ENCODE measurements around the gene ZDHHC14. TPM values are rescaled to one million over a fixed set of nuclear protein-coding genes. Genes with fewer than 3 reads are reported as not detected.

Gene ZDHHC14
- total RNA-seq, 4 donors from 2014 or later = 6.2 to 20.6 (median 15.1) TPM

DNA sequence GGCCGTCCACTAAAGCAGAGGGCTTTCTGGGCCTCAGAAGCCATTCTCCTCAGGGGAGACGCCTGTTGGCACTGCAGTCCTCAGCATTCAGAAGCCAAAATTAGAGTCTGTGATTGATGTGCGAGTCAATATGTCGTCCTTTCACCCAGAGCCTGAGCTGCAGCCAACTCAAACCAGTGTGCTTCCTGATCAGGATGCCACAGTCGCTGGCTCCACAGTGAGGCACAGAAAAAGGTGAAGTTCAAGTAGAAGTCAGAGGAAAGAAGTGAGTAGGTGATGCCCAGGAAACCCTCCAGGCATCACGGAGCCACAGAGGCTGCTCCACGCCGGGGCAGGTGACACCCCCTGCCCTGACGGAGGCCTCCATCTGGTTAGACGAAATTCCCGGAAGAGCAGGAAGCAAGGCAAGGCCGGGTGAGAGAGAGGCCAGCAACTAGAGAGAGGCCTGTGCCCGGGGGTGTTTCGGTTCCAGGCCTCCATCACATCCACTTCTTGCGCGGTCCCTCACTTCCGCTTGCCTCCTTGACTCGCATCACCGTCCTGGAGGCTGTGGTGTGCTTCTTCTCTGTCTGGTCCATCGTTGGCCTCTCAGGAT lies 264.3 kb downstream of the ZDHHC14 start:
- no peak for TF ChIP-seq POLR2A (IDR thresholded peaks at IDR 0.05)
- TF ChIP-seq, protein P1, sequence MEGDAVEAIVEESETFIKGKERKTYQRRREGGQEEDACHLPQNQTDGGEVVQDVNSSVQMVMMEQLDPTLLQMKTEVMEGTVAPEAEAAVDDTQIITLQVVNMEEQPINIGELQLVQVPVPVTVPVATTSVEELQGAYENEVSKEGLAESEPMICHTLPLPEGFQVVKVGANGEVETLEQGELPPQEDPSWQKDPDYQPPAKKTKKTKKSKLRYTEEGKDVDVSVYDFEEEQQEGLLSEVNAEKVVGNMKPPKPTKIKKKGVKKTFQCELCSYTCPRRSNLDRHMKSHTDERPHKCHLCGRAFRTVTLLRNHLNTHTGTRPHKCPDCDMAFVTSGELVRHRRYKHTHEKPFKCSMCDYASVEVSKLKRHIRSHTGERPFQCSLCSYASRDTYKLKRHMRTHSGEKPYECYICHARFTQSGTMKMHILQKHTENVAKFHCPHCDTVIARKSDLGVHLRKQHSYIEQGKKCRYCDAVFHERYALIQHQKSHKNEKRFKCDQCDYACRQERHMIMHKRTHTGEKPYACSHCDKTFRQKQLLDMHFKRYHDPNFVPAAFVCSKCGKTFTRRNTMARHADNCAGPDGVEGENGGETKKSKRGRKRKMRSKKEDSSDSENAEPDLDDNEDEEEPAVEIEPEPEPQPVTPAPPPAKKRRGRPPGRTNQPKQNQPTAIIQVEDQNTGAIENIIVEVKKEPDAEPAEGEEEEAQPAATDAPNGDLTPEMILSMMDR (IDR thresholded peaks at IDR 0.05) = no peak
- intact Hi-C loops (cut with DNase I) = no loop called here
- 81 to 85% methylated on average over 20 of the region's 20 CpGs for WGBS, 2 donors
- Histone ChIP-seq H3K27ac (no peak overlapping the region), H3K36me3 (no peaks in the 10 kb centered on the region), H3K4me3 (replicated peaks in 1 of 3) (no peak overlapping the region), H3K9me3 (no peaks in the 10 kb centered on the region), H3K4me1 (peaks cover 17 to 20% of the 10 kb centered on the region in 2 donors), H3K27me3 (no peaks in the 10 kb centered on the region)
- DNase-seq = no peak

DNA sequence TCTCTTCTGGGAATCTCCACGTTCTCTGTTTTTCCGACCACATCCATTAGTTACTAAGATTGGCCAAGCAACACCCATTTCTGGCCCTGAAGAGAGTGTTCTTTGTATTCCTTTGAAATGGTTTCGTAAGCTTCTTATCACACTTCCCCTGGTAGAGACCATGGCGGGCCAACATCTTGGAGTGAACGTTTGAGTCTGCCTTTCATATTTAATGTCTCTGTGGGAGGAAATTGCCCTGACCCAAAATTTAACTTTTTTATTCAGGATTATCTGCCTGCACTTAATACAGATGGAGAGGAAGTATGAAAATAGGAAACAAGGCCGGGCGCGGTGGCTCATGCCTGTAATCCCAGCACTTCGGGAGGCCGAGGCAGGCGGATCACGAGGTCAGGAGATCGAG lies 265.0 kb downstream of the ZDHHC14 start:
- Histone ChIP-seq H3K4me1 (peaks cover 24 to 28% of the 10 kb centered on the region in 2 donors), H3K4me3 (replicated peaks in 1 of 3) (no peak overlapping the region), H3K27me3 (no peaks in the 10 kb centered on the region), H3K36me3 (no peaks in the 10 kb centered on the region), H3K9me3 (no peaks in the 10 kb centered on the region), H3K27ac (no peak overlapping the region)
- intact Hi-C loops (cut with DNase I) = no loop called here
- TF ChIP-seq, protein P1 (IDR thresholded peaks at IDR 0.05) = no peak
- TF ChIP-seq POLR2A (IDR thresholded peaks at IDR 0.05) = no peak
- 90 to 94% methylated on average over 13 of the region's 13 CpGs for WGBS, 2 donors
- DNase-seq = no peak

DNA sequence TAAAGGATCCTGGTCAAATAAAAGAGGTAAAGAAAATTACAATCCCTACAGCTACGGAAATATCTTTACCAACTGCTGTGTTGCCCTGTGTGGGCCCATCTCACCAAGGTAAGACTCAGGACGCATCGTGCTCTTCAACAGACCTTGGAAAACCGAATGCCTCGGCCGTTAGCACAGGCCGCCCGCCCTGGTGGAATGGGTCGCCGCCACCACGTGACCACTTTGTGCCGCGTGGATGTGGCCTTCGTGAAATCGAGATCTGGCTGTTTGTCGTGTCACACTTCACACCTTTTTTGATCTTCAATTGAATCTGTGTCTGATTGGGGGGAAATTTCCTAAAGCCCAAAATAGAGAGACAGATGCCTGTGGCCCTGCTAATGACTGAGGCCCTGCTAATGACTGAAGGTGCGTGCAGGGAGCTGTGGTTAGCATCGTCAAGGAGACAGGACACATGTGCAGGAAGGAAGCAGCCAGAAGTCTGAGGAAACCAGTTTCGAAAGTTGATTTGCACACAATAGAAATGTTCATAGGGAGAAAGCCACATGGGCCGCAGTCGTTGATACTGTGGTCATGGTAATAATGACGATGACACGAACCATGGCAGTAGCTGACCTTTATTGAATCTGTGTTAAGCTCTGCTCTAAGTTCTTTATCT lies 266.4 kb downstream of the ZDHHC14 start:
- no peaks in the 10 kb centered on the region for H3K27me3 ChIP-seq
- H3K36me3 ChIP-seq = no peaks in the 10 kb centered on the region
- intact Hi-C loops (cut with DNase I) = no loop called here
- no peak overlapping the region for H3K4me3 ChIP-seq (replicated peaks in 1 of 3)
- H3K27ac ChIP-seq = no peak overlapping the region
- DNase-seq = no peak
- peaks cover 37 to 40% of the 10 kb centered on the region in 2 donors for H3K4me1 ChIP-seq
- 96 to 97% methylated on average over 23 of the region's 23 CpGs for WGBS, 2 donors
- no peaks in the 10 kb centered on the region for H3K9me3 ChIP-seq
- TF ChIP-seq, protein P1 (IDR thresholded peaks at IDR 0.05) = no peak
- TF ChIP-seq POLR2A (IDR thresholded peaks at IDR 0.05) = no peak

DNA sequence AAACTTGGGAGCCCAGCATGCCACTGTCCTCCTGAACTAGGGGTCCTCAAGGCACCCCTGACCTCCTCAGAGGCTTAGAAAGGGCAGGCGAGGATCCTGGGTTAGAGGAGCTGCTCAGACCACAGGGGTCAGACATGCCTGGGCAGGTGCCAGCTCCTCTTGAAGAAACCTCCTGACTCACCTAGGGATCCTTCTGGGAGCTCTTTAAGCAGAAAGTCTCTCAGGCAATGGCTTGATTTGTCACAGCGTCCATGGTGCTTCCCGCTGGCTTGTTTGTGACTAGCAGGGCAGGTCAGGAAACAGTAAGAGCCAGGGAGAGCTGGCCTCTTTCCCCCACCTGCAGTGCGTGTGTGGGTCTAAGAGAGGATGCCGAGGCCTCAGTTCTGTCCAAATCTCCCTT lies 267.6 kb downstream of the ZDHHC14 start:
- intact Hi-C loops (cut with DNase I) = no loop called here

More for the DNA sequence above, 267.6 kb downstream of the ZDHHC14 start:
- H3K4me3 ChIP-seq (replicated peaks in 1 of 3) = no peak overlapping the region
- peak overlapping the region; percentile 79 to 95 (median 93) for H3K27ac ChIP-seq
- H3K36me3 ChIP-seq = no peaks in the 10 kb centered on the region
- no peaks in the 10 kb centered on the region for H3K27me3 ChIP-seq
- H3K9me3 ChIP-seq = no peaks in the 10 kb centered on the region
- peaks cover 47 to 52% of the 10 kb centered on the region in 2 donors for H3K4me1 ChIP-seq
- TF ChIP-seq, protein P1 (IDR thresholded peaks at IDR 0.05) = no peak
- TF ChIP-seq POLR2A (IDR thresholded peaks at IDR 0.05) = no peak
- DNase-seq = peak; percentile 68 to 76
- WGBS, 2 donors = 53 to 65% methylated on average over 5 of the region's 5 CpGs

Data from thyroid gland (tissue), 4 donors.